ENCODE measurements around the gene RPS27. TPM values are rescaled to one million over a fixed set of nuclear protein-coding genes. Genes with fewer than 3 reads are reported as not detected.

RPS27 gene
- total RNA-seq, 1 donor from 2014 or later: 788 TPM

DNA sequence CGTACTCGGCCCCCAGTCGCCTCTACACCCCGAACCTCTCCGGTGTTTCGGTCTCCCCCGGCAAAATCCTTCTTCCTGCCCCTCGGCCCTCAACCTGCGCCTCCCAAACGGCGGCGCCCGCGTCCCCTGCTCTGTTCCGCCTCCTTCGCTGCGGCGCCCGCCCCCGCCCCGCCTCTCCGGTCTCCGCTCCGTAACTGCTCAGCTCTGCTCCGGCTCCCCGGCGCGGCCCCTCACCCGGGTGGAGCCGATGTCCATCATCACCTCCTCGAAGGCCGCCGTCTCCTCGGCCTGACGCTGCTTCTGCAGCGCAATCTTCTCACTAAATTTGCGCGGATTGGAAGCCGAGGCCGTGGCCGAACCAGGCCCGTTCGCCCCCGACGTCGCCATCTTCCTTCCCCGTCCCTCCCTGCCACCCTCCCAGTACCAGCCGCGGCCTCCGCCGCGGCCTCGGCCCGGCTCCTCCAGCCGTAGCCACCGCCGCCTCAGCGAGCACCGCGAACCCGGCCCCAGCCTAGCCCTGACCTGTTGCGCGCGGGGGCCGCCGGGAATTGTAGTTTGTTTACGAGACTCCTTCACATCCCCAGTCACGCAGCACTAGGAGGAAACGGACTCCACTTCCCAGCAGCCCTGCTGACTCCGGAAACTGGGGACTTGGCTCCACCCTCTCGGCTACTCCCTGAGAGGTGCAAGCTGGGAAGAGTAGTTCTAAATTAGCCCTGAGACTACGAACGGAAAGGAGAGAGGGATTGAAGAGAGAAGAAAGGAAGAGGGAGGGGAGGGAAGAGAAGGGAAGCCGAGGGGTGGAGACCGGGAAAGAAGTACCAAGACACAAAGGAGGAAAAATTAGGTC is 32.2 kb upstream of the RPS27 start, which contains the start of gene CRTC2:
Gene CRTC2, minus strand, starts transcription at position 502 of the 850 bp plus-strand sequence. Its CDS starts 115 bp downstream, at position 387.
- intact Hi-C loops (cut with DNase I): no loop called here
- ATAC-seq (ENCODE audit: poor library complexity) (peak; percentile 90), DNase-seq (peak; percentile 100)

DNA sequence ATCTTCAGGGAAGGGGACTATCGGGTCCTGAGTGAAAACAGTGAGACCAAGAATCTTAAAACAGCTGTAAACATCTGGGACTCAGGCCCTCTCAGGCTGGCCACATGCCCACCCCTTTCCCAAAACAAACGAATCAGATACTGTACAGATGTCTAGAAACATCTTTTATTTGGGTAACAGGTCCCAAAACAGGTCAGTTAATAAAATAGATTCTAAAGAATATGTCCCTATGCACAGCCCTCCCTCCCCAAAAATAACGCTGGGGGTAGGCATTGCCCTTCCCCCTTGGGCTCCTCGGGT is 31.7 kb upstream of the RPS27 start:
- ATAC-seq (ENCODE audit: poor library complexity) (no peak), DNase-seq (no peak)
- intact Hi-C loops (cut with DNase I): no loop called here

DNA sequence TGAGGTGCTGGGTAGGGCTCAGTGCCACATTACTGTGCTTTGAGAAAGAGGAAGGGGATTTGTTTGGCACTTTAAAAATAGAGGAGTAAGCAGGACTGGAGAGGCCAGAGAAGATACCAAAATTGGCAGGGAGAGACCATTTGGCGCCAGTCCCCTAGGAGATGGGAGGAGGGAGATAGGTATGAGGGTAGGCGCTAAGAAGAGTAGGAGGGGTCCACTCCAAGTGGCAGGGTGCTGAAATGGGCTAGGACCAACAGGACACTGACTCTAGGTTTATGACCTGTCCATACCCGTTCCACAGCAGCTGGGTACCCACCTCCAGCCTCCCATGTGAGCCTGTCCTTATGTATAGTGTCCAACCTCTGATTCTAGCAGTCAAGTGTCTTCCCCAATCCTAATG is 31.1 kb upstream of the RPS27 start:
- no peak for ATAC-seq (ENCODE audit: poor library complexity)
- intact Hi-C loops (cut with DNase I): no loop called here
- DNase-seq: no peak

DNA sequence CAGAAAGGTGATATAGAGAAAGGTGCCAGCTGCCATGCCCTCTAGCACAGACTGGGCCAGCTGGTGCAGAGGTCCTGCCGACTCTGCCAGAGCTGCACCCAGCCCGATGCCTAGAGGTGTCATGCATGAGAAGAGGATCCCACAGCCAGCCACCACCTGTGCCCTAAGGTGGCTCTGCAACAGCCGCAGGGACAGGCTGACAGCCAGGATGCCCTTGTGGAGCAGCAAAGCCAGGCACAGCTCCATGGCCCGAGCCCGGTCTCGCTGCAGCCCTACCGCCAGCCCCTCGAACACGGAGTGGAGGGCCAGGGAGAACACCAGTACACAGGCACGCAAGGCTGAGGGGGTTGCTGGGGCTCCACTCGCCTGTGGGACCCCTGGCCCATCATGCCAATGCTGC is 30.4 kb upstream of the RPS27 start:
- intact Hi-C loops (cut with DNase I): no loop called here
- DNase-seq: no peak

DNA sequence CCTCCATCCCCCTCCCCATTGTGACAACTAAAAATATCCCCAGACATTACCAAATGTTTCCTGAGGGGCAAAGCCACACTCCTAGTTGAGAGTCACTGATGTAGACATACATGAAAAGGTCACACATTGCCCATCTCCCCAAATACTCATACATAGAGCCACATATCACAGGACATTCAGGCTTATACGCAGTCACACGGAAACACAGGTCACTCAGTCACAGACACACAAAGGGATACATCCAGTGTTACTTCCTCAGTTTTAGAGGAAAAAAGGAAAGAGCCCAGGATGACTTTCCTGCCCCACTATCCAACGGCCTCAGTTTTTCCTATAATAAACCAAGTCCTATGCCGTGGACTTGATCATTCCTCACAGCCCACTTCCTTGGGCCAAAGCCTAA is 29.1 kb upstream of the RPS27 start:
- DNase-seq: no peak
- intact Hi-C loops (cut with DNase I): no loop called here
- ATAC-seq (ENCODE audit: poor library complexity): no peak

More for the DNA sequence above, 30.4 kb upstream of the RPS27 start:
- no peak for ATAC-seq (ENCODE audit: poor library complexity)

- ATAC-seq (ENCODE audit: poor library complexity): no peak
- intact Hi-C loops (cut with DNase I): no loop called here
- DNase-seq: no peak
Measured at GRCh38 chr1:153962088-153963029, 28.2 kb upstream of the RPS27 start.

- DNase-seq: peak; percentile 99
- intact Hi-C loops (cut with DNase I): no loop called here
- ATAC-seq (ENCODE audit: poor library complexity): peak; percentile 84
Measured at GRCh38 chr1:153963030-153963849, 27.3 kb upstream of the RPS27 start, which contains the start of gene SLC39A1. TSS of gene SLC39A1 (minus strand) at chr1:153963537. CDS start at chr1:153962715, 822 bp downstream.

- DNase-seq (peak; percentile 60), ATAC-seq (ENCODE audit: poor library complexity) (no peak)
Measured at GRCh38 chr1:153963850-153964331, 26.7 kb upstream of the RPS27 start.

DNA sequence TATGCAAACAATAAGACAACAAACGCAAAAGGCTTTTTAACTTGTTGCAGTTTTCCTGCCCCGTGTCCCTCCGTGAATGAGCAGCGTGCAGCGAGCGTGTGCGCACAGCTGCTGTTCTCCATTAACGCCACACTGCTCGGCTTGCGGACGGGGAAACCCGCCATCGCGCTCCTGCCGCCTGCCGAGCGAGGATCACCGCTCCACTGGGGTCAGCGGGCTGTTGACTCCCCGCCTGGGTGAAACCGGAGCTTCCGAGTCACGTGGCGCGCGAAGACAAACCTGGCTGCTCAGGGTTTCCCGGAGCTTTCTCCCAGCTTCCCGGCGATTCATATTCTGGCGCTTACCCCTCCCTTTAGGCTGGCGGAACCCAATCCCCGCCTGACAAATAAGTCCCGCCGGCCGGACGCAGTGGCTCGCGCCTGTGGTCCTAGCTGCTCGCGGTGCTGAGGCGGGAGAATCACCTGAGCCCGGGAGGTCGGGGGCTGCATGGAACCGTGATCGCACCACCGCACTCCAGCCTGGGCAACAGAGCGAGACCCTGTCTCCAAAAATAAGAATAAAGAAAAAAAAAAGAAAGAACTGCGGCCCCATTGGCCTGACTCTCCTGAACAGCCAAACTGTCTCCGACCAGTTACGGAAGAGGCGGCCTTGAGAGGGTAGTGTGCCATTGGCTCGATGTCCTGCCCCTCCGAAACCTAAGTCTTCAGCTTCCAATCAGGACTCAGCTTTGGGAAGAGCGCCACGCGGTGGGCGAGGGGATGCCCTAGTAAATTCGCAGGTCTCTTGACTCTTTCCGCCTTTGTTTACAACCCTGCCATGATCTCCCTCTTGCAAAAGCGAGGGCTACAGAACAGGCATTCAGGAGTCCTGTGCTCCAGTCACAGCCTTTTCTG is 23.2 kb upstream of the RPS27 start, which contains the start of gene CREB3L4:
Gene CREB3L4, plus strand, starts transcription at position 796 of the 893 bp plus-strand sequence. CDS start 624 bp downstream, outside the sequence.
- intact Hi-C loops (cut with DNase I): no loop called here
- ATAC-seq (ENCODE audit: poor library complexity) (peak; percentile 87), DNase-seq (peak; percentile 94)

More at GRCh38 chr1:153963850-153964331, 26.7 kb upstream of the RPS27 start:
- intact Hi-C loops (cut with DNase I): no loop called here

GRCh38 chr1:153968000-153968363 is 22.6 kb upstream of the RPS27 start:
- no peak for DNase-seq
- intact Hi-C loops (cut with DNase I): no loop called here
- no peak for ATAC-seq (ENCODE audit: poor library complexity)

DNA sequence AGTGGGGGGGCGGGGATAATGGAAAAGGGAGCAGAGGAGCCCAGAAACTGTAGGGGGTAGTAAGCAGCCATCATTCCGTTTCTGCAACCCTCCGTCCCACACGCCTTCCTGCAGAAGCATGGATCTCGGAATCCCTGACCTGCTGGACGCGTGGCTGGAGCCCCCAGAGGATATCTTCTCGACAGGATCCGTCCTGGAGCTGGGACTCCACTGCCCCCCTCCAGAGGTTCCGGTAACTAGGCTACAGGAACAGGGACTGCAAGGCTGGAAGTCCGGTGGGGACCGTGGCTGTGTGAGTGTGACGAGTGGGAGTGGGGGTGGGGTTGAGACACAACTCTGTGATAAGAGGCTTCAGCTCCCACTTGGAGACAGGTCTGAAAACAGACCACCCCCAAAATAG is 22.2 kb upstream of the RPS27 start:
- ATAC-seq (ENCODE audit: poor library complexity) (no peak), DNase-seq (no peak)
- intact Hi-C loops (cut with DNase I): no loop called here

- DNase-seq (no peak), ATAC-seq (ENCODE audit: poor library complexity) (no peak)
- intact Hi-C loops (cut with DNase I): no loop called here
Measured at GRCh38 chr1:153968972-153969371, 21.6 kb upstream of the RPS27 start.

DNA sequence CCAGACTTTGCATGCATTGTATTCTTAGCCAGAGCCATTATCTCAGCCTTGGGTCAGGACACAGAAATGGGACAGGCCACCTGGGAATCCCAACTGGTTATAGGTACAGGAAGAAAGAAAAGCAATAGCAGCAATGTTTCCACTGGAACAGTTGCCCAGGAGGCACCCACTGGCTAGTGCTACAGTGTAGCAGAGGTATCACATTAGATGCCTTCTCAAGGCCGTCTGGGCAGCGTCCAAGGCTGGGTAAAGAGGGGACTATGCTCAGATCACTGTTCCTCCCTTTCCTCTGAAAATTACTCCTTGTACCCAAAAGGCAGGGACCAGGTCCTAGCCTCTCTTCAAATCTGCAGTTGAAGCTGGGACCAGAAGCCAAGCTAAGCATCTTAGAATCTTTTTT is 20.2 kb upstream of the RPS27 start:
- intact Hi-C loops (cut with DNase I): no loop called here
- DNase-seq (no peak), ATAC-seq (ENCODE audit: poor library complexity) (no peak)

DNA sequence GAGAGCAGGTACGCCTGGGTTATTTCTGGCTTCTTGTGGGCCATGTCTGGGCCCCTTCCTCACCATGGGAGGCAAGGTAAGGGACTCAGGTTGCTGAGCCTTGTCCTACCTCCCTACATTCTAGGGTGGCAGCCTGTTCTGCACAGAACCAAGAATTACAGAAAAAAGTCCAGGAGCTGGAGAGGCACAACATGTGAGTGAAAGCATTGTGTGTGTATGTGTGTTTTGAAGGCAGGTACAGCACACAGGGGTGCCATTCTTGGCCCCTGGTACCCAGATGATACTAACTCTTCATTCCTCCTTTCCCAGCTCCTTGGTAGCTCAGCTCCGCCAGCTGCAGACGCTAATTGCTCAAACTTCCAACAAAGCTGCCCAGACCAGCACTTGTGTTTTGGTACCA is 17.5 kb upstream of the RPS27 start:
- no peak for ATAC-seq (ENCODE audit: poor library complexity)
- no peak for DNase-seq
- intact Hi-C loops (cut with DNase I): no loop called here

DNA sequence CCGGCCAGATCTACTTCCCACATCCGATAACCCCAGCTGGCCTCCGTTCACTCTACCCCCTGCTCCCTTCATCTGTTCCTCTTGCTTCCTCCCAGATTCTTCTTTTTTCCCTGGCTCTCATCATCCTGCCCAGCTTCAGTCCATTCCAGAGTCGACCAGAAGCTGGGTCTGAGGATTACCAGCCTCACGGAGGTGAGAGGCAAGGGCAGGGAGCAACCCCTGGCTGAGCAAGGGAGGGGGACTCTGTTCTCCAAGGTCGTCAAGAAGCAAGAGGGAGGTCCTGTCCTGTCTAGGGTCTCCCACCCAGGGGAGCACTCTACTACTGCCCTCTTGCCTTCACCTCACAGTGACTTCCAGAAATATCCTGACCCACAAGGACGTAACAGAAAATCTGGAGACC is 17.0 kb upstream of the RPS27 start:
- DNase-seq: no peak
- ATAC-seq (ENCODE audit: poor library complexity): no peak
- intact Hi-C loops (cut with DNase I): no loop called here

- ATAC-seq (ENCODE audit: poor library complexity) (no peak), DNase-seq (no peak)
- intact Hi-C loops (cut with DNase I): no loop called here
Measured at GRCh38 chr1:153976819-153977249, 13.7 kb upstream of the RPS27 start.
